Neuronal stem cell (in vitro differentiated cells): ENCODE measurements around the gene KRT35.

Experiments used
- DNase-seq: peaks from one replicate; pipeline ENCODE4 v3.0.0-alpha.2; 2013; ENCODE audit warnings: low spot score
- H2AFZ ChIP-seq: one replicate; pipeline ENCODE4 v1.6.1; 2013; ENCODE audit warnings: mild to moderate bottlenecking, low read length, inconsistent platforms
- H2AK5ac ChIP-seq: 2 replicates; pipeline ENCODE4 v1.6.1; 2013; ENCODE audit warnings: low read depth, mild to moderate bottlenecking, inconsistent platforms, low read length, moderate library complexity, mixed read lengths
- H2BK120ac ChIP-seq: 2 replicates; pipeline ENCODE4 v1.6.1; 2013; ENCODE audit warnings: low read depth, mild to moderate bottlenecking, inconsistent platforms, low read length, moderate library complexity, mixed read lengths
- H2BK12ac ChIP-seq: one replicate; pipeline ENCODE4 v1.6.1; 2013; ENCODE audit warnings: low read length, inconsistent platforms
- H2BK15ac ChIP-seq: 2 replicates; pipeline ENCODE4 v1.6.1; 2013; ENCODE audit warnings: mild to moderate bottlenecking, low read length, inconsistent platforms, mixed read lengths
- H2BK5ac ChIP-seq: one replicate; pipeline ENCODE4 v1.6.1; 2013; ENCODE audit warnings: inconsistent platforms, mild to moderate bottlenecking, low read length, moderate library complexity
- H3K14ac ChIP-seq: one replicate; pipeline ENCODE4 v1.6.1; 2013; ENCODE audit warnings: low read length, inconsistent platforms
- H3K18ac ChIP-seq: 2 replicates; pipeline ENCODE4 v1.6.1; 2013; ENCODE audit warnings: low read length, inconsistent platforms
- H3K23ac ChIP-seq: 2 replicates; pipeline ENCODE4 v1.6.1; 2013; ENCODE audit warnings: low read depth, mild to moderate bottlenecking, mixed read lengths, low read length, inconsistent platforms; ENCODE audit not compliant: poor library complexity
- H3K27ac ChIP-seq: replicated peaks from 3 replicates; pipeline ENCODE4 v1.5.1; 2013; ENCODE audit warnings: low read length, inconsistent platforms
- H3K27me3 ChIP-seq, 3 experiments: 2 replicates each; pipeline ENCODE4 v1.6.1; 2013; ENCODE audit warnings: low read length in 3 of 3, mild to moderate bottlenecking in 2 of 3, inconsistent platforms in 1 of 3, low read depth in 1 of 3, mixed read lengths in 1 of 3, moderate library complexity in 1 of 3; ENCODE audit not compliant: control insufficient read depth in 3 of 3, insufficient read depth in 3 of 3
- H3K36me3 ChIP-seq, 2 donors: replicated peaks in 1 of 2; 2 replicates each; pipeline ENCODE4 v1.6.1; 2013; ENCODE audit warnings: low read length in 2 of 2; ENCODE audit not compliant: control insufficient read depth in 2 of 2, insufficient read depth in 2 of 2
- H3K4ac ChIP-seq: 2 replicates; pipeline ENCODE4 v1.6.1; 2013; ENCODE audit warnings: inconsistent platforms, mild to moderate bottlenecking, low read length, moderate library complexity
- H3K4me1 ChIP-seq, 2 donors: 1 replicate in 1 of 2; 2 replicates in 1 of 2; pipeline ENCODE4 v1.6.1; 2013; ENCODE audit warnings: low read length in 2 of 2, low read depth in 1 of 2; ENCODE audit not compliant: control insufficient read depth in 2 of 2, insufficient read depth in 1 of 2
- H3K4me2 ChIP-seq: one replicate; pipeline ENCODE4 v1.6.1; 2013; ENCODE audit warnings: mild to moderate bottlenecking, low read length, inconsistent platforms; ENCODE audit not compliant: insufficient read depth, poor library complexity, severe bottlenecking
- H3K4me3 ChIP-seq, 2 donors: 2 replicates each; pipeline ENCODE4 v1.5.1; 2013; ENCODE audit warnings: low read length in 2 of 2, mild to moderate bottlenecking in 2 of 2, inconsistent platforms in 1 of 2, moderate library complexity in 1 of 2
- H3K79me1 ChIP-seq: one replicate; pipeline ENCODE4 v1.6.1; 2013; ENCODE audit warnings: low read depth, mild to moderate bottlenecking, inconsistent platforms, low read length, moderate library complexity
- H3K9ac ChIP-seq: one replicate; pipeline ENCODE4 v1.6.1; 2013; ENCODE audit warnings: mild to moderate bottlenecking, low read depth, low read length, inconsistent platforms; ENCODE audit not compliant: poor library complexity
- H3K9me3 ChIP-seq, 2 donors: replicated peaks in 1 of 2; 2 replicates each; pipeline versions ENCODE3 to v1.6.1; 2013; ENCODE audit warnings: low read length in 2 of 2, mild to moderate bottlenecking in 2 of 2, inconsistent platforms in 1 of 2, low read depth in 1 of 2, mixed read lengths in 1 of 2, moderate library complexity in 1 of 2; ENCODE audit not compliant: control insufficient read depth in 2 of 2, insufficient read depth in 1 of 2
- H4K8ac ChIP-seq: one replicate; pipeline ENCODE4 v1.6.1; 2013; ENCODE audit warnings: low read depth, mild to moderate bottlenecking, inconsistent platforms, low read length, moderate library complexity
- H4K91ac ChIP-seq: one replicate; pipeline ENCODE4 v1.6.1; 2013; ENCODE audit warnings: low read length, low read depth, mild to moderate bottlenecking, inconsistent platforms; ENCODE audit not compliant: poor library complexity
- WGBS, 2 donors: extraction: QIAGEN DNeasy Blood & Tissue Kit; methylation state at CpG; one replicate each; pipeline ENCODE4 v1.1.7; 2013; ENCODE audit warnings: missing lambda C conversion rate in 2 of 2, mixed read lengths in 1 of 2; ENCODE audit not compliant: insufficient read length in 2 of 2, insufficient replicate concordance in 1 of 2; ENCODE audit errors: extremely low coverage in 2 of 2; 5-methylcytosine and 5-hydroxymethylcytosine counted together

The KRT35 gene

DNA sequence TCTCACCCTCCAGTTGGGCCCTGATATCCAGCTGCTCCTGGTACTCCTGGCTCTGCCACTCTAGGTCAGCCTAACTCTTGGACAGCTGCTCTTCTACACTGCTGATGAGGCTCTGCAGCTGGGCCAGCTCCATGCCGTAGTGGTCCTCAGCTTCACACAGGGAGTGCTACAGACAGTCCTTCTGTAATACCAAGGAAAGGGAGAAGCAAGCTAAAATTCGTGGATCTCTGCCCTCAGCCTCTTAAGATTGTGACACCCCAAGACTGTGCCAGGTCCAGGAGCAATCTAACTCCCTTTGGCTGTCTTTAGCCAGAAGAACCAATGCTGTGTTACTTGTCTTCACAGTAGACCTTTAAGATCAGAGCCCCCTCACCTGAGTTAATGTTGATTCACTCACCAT lies 32.4 kb downstream of the KRT35 start:
- H2BK12ac ChIP-seq, result no peak overlapping the region
- H3K9me3 ChIP-seq, result peaks cover 0 to 7% of the 10 kb centered on the region in 2 donors
- H2BK15ac ChIP-seq, result no peak overlapping the region
- no peak overlapping the region for H4K91ac ChIP-seq
- H2AFZ ChIP-seq, result no peak overlapping the region
- H3K4me1 ChIP-seq, result no peaks in the 10 kb centered on the region
- H3K23ac ChIP-seq, result no peak overlapping the region
- no peak for DNase-seq
- no peak overlapping the region for H3K4ac ChIP-seq
- no peak overlapping the region for H3K9ac ChIP-seq
- no peak overlapping the region for H3K14ac ChIP-seq
- H3K4me3 ChIP-seq, result no peak overlapping the region
- no CpG with 5 or more reads among the region's 2 CpGs for WGBS, 2 donors
- H3K4me2 ChIP-seq, result no peak overlapping the region
- no peak overlapping the region for H3K18ac ChIP-seq
- H2AK5ac ChIP-seq, result no peak overlapping the region
- no peaks in the 10 kb centered on the region for H3K36me3 ChIP-seq
- H4K8ac ChIP-seq, result no peak overlapping the region
- H3K79me1 ChIP-seq, result no peaks in the 10 kb centered on the region
- no peaks in the 10 kb centered on the region for H3K27me3 ChIP-seq
- no peak overlapping the region for H3K27ac ChIP-seq
- H2BK5ac ChIP-seq, result no peak overlapping the region
- no peak overlapping the region for H2BK120ac ChIP-seq

DNA sequence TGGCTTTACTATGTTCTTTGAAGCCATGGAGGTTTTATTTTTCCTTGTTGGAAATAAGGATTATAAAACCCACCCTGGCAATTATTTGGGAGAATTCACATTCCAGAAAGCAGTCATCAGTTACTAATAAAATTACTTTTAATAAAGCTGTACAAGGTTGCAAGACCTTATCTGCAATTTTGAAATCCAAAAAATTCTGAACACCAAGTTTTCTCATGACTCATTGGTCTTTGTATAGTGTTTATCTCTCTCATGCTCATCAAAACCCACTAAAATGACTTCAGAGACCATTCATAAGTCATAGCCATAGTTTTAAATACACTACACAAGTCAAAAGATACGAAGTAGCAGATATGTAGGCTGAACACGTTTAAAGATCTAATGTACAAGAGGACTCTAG lies 34.1 kb downstream of the KRT35 start:
- no peak overlapping the region for H3K4ac ChIP-seq
- no peak overlapping the region for H4K8ac ChIP-seq
- peaks cover 0 to 5% (median 0%) of the 10 kb centered on the region in 3 experiments for H3K27me3 ChIP-seq
- no peak overlapping the region for H2BK120ac ChIP-seq
- no peak for DNase-seq
- no peak overlapping the region for H3K27ac ChIP-seq
- no peak overlapping the region for H4K91ac ChIP-seq
- H3K9me3 ChIP-seq, result peaks cover 0 to 2% of the 10 kb centered on the region in 2 donors
- no peaks in the 10 kb centered on the region for H3K36me3 ChIP-seq
- no peak overlapping the region for H2BK5ac ChIP-seq
- no CpG with 5 or more reads among the region's 2 CpGs for WGBS, 2 donors
- H3K4me3 ChIP-seq, result no peak overlapping the region
- no peak overlapping the region for H3K23ac ChIP-seq
- H3K9ac ChIP-seq, result no peak overlapping the region
- H2BK12ac ChIP-seq, result no peak overlapping the region
- H3K4me1 ChIP-seq, result no peaks in the 10 kb centered on the region
- H3K4me2 ChIP-seq, result no peak overlapping the region
- H3K79me1 ChIP-seq, result no peaks in the 10 kb centered on the region
- no peak overlapping the region for H3K18ac ChIP-seq
- H2BK15ac ChIP-seq, result no peak overlapping the region
- H3K14ac ChIP-seq, result no peak overlapping the region
- H2AK5ac ChIP-seq, result no peak overlapping the region
- H2AFZ ChIP-seq, result no peak overlapping the region

DNA sequence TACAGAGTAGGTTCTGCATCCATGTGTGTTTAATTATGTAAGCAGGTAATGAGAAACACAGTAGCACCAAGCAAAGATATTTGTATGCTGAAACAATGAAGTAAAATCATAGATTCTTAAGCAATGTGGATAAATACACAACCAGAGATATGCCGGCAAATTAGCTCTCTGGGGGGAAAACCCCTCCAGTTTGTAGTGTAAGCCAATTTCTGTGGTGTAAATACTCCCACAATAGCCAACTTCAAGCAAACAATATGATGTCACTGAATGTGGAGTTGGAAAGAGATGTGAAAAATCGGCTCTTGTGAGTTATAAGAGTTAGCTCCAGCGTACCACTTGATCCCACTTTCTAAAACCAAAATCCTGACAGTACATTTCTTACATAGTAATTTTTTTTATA lies 36.3 kb downstream of the KRT35 start:
- DNase-seq, result no peak
- Histone ChIP-seq H3K14ac (no peak overlapping the region), H2BK120ac (no peak overlapping the region), H3K23ac (no peak overlapping the region), H3K4me2 (no peak overlapping the region), H2AFZ (no peak overlapping the region), H4K8ac (no peak overlapping the region), H3K79me1 (no peaks in the 10 kb centered on the region), H2BK5ac (no peak overlapping the region), H4K91ac (no peak overlapping the region), H3K4ac (no peak overlapping the region), H3K9ac (no peak overlapping the region), H3K4me3 (no peak overlapping the region), H3K27ac (no peak overlapping the region), H3K18ac (no peak overlapping the region), H3K27me3 (peaks cover 0 to 5% (median 0%) of the 10 kb centered on the region in 3 experiments), H2AK5ac (no peak overlapping the region), H3K4me1 (no peaks in the 10 kb centered on the region), H2BK15ac (no peak overlapping the region), H2BK12ac (no peak overlapping the region), H3K9me3 (no peaks in the 10 kb centered on the region), H3K36me3 (no peaks in the 10 kb centered on the region)
- no CpG with 5 or more reads among the region's 3 CpGs for WGBS, 2 donors

DNA sequence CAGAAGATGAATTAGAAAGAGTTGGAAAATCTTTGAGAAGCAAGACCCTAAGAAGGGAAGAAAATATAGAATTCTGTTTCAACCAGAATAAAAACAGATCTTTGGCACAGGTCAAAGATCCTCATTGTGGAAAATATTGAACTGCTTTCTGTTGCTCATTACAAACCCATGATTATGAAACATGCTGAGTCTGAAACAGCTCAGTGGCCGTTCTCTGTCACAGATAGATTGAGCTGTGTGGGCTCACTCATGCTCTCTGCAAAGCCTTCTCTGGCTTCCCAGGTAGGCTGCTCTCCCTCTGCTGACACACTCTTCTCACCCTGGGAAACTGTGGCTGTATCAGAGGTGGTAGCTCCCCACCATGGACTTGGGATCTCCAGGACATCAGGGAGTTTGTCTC lies 36.8 kb downstream of the KRT35 start:
- Histone ChIP-seq H4K91ac (no peak overlapping the region), H2AFZ (no peak overlapping the region), H2AK5ac (no peak overlapping the region), H3K4me2 (no peak overlapping the region), H2BK15ac (no peak overlapping the region), H3K4me3 (no peak overlapping the region), H3K27me3 (peaks cover 0 to 5% (median 0%) of the 10 kb centered on the region in 3 experiments), H3K9me3 (no peaks in the 10 kb centered on the region), H3K4me1 (no peaks in the 10 kb centered on the region), H3K18ac (no peak overlapping the region), H3K9ac (no peak overlapping the region), H2BK5ac (no peak overlapping the region), H3K79me1 (no peaks in the 10 kb centered on the region), H3K4ac (no peak overlapping the region), H2BK120ac (no peak overlapping the region), H3K36me3 (no peaks in the 10 kb centered on the region), H4K8ac (no peak overlapping the region), H3K14ac (no peak overlapping the region), H3K27ac (no peak overlapping the region), H2BK12ac (no peak overlapping the region), H3K23ac (no peak overlapping the region)
- DNase-seq, result no peak
- WGBS, 2 donors, result no CpG with 5 or more reads among the region's 1 CpG
